ENCODE data around the gene STAU1.
"Not testable (repeated sequence)": the region's sequence is repeated elsewhere in the genome, so short reads cannot be mapped to it uniquely, and the experiment has no call there.

STAU1 gene

DNA sequence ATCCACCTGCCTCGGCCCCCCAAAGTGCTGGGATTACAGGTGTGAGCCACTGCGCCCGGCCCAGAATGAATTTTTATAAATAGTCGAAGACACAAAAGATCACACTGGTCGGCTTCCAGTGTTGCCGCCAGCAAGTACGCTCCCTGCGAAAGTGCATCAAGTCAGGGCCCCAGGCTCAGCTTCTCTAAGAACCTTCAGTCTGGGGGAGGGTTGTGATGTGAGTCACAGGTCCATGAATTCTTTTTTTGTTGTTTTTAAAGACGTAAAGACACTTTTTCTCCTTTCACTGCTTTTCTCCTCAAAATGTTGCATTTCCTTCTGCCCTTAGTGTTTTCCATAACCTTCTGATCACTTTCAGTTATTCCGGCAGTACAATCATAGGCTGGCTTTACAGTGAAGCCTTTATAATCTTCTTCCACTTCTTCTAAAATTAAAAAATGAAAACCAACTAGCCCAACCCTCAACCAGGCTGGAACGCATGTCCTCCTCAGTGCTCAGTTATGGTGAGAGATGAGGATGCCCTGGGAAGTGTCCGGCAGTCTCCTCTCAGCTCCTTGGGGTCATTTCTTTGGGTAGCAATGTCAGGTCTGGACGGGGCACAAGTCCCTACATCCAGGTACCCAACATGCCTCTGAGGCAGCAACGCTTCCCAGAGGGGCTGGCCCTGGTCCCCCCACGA lies 75.4 kb downstream of the STAU1 start:
- DNase-seq: no peak

DNA sequence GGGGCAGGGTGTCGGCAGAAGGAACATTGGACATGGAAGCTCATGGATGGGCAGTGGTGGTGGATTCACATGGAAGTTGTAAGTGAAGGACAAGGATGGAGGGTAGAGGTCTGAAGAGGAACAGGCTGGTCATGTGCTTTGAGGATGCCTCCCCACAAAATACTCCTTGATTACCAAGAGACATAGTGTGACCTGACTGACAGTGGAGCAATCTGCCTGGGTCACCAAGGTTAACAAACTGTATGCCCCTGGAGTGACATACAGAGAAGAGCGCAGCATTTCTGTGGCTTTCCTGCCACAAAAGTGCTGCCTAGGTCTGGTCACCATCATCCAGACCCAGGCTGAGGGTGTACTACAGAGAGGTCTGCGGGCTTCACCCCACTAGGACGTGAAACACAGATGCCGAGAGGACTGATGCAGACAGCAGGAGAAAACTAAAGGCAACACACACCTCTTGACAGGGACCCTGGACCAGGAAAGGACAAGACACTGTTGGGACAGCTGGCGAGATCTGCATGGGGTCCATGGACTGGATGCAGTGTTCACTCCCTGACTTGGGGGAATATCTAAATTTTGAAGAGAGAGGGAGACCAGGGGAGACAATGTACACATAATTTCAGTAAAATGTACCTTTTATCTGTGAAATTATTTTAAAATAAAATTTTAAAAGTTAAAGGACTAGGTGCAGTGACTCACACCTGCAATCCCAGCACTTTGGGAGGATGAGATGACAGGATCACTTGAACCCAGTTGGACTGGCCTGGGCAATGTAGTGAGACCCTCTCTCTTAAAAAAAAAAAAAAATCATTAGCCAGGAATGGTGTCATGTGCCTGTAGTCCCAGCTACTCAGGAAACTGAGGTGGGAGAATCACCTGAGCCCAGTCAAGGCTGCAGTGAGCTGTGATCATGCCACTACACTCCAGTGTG lies 77.1 kb downstream of the STAU1 start:
- DNase-seq: no peak

DNA sequence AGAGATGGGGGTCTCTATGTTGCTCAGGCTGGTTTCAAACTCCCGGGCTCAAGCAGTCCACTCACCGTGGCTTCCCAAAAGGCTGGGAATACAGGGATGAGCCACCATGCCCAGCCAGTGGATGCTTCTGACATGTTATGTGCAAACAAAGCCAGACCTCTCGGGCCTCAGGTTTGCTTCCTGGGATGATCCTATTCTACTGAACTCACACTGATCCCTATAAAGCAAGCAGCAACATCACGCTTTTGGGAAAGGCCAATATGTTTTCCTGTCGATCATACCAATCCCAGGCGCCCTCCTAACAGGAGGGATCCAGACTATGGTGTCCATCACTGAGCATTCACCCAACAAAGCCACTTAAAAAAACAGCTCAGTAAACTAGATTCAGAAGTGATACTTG lies 81.8 kb downstream of the STAU1 start:
- no peak for DNase-seq

DNA sequence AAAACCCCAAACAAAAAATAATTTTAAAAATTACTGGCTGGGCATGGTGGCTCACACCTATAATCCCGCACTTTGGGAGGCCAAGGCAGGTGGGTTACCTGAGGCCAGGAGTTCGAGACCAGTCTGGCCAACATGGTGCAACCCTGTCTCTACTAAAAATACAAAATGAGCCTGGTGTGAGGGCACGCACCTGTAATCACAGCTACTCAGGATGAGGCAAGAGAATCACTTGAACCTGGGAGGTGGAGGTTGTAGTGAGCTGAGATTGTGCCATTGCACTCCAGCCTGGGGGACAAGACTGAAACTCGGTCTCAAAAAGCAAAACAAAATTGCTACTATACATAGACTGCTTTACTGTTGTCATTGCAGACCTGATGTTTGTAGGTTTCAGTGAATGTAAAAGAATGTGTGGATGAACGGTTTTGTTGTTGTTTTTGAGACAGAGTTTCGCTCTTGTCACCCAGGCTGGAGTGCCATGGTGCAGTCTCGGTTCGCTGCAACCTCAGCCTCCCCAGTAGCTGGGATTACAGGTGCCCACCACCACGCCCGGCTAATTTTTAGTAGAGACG lies 83.1 kb downstream of the STAU1 start:
- not testable (repeated sequence) for DNase-seq

DNA sequence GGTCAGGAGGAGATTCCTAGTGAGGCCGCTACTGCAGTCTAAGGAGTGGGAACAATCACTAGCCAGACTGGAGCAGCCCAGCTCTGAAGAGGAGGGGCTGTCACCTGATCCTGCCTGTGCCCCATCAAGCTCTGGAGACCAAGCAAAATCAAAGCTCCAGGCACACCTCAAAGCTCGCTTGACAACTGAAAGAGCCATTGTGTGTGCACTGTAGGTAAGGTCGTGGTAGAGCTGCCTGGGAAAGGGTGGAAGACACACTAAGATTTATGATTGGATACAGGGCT lies 83.8 kb downstream of the STAU1 start:
- DNase-seq: no peak

DNA sequence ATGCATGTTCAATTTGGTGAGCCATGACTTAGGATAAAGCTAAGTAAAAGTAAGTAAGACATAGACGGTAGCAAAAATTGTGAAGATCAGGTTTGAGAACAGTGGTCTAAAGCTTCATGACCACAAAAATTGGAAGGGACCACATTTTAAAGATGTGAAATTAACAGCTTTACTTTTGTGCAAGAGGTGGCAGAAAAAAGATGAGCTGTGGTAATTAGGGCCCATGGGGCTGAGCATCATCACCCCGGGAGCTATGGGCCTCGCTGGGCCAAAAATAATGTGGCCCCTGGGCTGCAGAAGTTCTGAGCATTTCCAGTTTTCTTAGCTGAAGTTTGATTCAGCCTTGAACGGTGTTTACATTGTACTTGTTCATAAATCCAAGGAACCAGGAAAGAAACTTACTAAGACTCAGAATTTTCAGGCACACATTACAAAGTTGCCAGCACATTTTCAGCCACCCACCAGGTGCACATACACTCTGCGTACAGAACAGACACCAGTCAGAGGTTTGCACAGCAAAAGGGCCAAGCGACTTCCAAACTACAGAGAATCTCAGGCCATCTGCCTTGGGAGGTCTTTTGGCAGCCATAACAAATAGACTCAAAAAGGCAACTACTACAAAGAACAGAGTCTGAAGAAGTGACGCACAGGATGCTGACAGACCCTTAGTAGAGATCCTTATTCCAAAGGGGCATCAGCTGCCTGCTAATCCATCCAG lies 84.3 kb downstream of the STAU1 start:
- no peak for DNase-seq

DNA sequence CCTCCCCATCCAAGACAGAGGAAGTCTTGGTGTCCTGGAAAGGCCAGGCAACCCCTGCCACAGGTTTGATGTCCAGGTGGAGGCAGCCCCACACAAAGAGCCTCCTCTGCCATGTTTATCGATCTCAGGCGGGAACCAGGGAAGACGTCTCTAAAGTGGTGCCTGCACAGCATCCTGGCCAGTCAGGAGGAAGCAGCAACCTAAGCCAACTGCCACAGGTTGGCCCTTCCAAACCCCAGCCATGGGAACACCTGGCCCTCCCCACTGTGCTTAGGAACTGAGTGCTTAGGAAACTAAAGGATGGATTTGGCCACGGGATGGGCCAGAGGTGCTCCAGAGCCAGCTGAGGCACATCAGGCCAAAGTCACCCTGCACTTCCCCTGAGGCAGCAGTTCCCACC lies 85.1 kb downstream of the STAU1 start:
- DNase-seq: no peak

DNA sequence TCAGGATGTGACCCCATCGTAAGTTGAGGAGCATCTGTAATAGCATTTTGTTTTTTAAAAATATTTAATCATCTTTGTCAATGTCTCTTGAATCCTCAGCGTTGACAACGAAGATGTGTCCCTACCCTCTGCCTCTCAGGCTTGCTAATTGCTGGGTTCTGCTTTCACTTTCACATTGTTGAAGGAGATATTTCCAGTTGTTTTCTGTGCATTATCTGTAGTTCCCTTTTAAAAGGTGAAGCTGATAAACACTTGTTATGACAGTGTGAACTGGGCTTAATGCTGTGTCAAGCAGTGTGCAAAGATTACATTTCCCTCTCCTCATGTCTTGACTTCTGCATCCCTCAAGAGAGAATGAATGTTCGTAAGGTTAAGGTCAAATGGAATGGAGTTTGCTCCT lies 87.2 kb downstream of the STAU1 start:
- no peak for DNase-seq

DNA sequence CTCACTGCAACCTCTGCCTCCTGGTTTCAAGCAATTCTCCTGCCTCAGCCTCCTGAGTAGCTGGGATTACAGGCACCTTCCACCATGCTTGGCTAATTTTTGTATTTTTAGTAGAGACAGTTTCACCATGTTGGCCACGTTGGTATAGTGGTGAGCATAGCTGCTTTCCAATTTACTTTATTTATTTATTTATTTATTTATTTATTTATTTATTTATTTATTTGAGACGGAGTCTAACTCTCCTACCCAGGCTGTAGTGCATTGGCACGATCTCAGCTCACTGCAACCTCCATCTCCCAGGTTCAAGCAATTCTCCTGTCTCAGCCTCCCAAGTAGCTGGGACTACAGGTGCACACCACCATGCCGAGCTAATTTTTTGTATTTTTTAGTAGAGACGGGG lies 87.8 kb downstream of the STAU1 start:
- DNase-seq: not testable (repeated sequence)

DNA sequence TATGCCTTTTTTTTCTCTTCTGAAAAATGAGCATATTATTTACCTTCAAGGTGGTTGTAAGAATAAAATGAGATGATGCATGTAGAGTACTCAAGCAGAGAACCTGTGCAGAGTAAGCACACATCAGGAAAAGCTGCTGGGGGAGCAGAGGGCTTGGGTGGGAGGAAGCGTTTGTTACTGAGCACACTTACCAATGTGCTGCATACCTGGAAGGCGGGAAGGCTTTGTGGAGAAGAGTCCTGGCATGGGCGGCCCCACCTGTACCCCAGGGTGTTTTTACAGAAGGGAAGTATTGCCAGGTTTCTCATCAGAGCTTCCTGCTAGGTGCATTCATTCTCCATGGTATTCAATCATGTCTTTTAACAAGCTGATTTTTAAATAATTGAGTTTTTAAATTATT lies 89.1 kb downstream of the STAU1 start:
- no peak for DNase-seq

DNA sequence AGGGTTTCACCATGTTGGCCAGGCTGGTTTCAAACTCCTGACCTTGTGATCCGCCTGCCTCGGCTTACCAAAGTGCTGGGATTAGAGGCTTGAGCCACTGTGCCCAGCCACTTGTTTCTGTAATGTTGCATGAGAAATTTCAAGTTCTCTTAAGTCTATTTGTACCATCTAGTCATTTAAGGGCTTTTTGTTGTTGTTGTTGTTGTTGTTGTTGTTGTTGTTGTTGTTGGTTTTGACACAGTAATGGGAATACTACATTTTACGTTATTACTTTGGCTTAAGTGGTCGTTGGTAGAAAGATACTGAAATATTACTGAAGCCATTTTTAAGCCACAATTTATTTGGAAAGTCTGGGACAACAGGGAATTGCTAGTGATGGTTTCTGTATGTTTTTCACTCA lies 90.0 kb downstream of the STAU1 start:
- no peak for DNase-seq

DNA sequence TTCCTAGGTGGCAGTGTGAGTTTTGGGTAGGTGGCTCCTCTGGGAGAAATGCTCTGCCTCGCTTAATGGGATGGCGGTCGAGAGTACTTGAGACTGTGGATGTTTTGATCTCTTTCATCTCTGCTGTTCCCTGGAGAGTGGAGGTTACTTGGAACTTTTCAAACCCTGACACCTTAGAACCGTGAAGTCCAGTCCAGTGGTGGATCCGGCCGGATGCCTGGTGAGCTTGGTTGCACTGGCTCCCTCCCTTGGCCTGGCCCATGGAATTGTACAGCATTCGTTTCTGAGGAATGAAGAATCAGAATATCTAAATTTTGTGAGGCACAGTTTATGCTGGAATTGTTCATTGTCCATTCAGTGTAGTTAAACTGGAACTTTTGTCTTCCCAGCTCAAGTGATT lies 91.0 kb downstream of the STAU1 start:
- DNase-seq: no peak

DNA sequence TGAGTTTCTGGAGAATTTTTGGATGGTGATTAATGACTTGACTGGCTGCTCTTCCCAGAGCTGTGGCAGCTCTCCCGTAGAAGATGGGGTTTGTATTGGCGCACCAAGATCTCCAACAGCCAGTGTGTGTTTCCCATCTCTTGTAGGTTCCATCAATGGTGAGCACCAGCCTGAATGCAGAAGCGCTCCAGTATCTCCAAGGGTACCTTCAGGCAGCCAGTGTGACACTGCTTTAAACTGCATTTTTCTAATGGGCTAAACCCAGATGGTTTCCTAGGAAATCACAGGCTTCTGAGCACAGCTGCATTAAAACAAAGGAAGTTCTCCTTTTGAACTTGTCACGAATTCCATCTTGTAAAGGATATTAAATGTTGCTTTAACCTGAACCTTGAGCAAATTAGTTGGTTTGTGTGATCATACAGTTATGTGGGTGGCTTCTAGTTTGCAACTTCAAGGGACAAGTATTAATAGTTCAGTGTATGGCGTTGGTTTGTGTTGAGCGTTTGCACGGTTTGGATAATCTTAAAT lies 91.9 kb downstream of the STAU1 start:
- no peak for DNase-seq

DNA sequence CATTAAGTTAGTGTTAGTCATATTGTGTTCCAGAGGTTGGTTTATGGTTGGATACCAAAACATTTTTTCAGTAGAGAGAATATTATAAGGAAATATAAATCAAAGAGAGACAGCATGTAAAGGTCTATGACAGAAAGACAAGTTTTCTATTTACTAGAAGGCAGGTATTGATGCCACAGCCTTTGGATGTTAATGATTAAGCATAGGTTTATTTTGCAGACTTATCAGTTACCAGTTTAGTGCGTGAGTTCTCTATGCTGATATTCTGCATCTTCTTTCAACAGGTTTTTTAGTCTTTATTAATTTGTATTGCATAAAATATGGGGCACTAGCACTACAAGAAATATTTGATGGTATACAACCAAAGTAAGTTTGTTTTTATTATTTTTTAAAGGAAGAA lies 96.4 kb downstream of the STAU1 start:
- no peak for DNase-seq

DNA sequence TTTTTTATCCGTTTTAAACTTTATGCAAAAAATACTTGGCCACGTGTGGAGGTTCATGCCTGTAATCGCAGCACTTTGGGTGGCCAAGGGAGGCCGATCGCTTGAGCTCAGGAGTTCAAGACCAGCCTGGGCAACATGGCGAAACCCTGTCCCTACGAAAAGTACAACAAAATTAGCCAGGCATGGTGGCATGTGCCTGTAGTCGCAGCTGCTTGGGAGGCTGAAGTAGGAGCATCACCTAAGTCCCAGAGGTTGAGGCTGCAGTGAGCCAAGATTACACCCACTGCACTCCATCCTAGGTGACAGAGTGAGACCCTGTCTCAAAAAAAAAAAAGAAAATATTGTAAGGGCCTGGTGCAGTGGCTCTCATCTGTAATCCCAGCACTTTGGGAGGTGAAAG lies 97.0 kb downstream of the STAU1 start:
- no peak for DNase-seq

DNA sequence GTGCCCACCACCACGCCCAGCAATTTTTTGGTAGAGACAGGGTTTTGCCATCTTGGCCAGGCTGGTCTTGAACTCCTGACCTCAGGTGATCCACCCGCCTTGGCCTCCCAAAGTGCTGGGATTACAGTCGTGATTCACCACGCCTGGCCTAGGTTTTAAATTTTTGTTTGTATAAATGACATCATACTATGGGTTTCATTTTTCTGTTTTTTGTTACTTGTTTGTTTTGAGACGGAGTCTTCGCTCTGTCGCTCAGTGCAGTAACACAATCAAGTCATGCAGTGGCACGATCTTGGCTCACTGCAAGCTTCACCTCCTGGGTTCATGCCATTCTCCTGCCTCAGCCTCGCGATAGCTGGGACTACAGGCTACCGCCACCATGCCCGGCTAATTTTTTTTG lies 105.8 kb downstream of the STAU1 start:
- DNase-seq: not testable (repeated sequence)

DNA sequence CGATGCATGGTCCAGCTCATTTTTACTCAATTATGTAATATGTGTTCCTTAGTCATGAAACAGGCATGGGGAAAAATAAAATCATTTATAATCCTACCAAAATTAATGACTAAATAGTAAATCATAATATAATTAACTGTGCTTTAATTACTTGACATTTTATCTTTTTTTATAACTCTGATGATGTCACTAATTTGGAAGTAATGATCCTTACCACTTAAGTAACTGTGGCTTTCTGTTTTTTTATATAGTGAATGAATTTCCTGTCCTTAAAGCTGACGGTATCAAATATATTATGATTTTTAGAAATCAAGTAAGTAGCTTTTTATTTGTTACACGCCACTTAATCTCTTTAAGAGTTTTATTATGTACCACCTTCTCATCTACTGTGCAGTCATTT lies 109.8 kb downstream of the STAU1 start:
- no peak for DNase-seq

DNA sequence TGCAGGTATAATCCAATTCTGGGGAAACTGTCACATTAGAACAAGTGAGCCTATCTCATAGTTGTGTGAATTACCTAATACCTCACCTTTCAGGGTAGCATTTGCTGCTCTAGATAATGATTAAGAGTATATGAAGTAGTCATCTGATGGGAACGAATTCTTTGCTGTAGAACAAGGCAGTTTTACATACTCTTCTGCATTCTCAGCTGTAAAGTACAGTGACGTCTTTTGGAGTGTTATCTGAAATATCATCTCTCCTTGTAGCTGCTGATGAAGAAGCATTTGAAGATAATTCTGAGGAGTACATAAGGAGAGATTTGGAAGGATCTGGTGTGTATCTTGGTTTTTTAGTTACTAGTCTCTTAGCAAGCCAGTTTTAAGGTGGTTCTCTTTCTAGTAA lies 113.6 kb downstream of the STAU1 start:
- no peak for DNase-seq
